Measurements from ENCODE around the gene LONRF2.

LONRF2 gene

DNA sequence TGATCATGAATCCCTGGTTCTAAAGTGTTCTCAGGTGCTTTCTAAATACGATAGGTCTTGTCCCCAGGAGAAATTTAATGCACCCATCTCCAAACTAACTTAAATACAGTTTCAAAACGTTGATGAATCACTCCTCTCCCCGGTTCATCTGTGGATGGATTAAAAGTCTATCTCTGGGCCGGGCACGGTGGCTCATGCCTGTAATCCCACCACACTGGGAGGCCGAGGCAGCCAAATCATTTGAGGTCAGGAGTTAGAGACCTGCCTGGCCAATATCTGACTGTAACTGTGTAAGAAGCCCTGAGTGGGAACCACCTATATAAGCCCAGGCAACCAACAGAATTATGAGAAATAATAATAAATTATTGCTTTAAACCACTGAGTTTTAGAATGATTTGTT lies 78.7 kb downstream of the LONRF2 start:
- H3K4me1 Mint-ChIP-seq = peaks cover 49% of the 10 kb centered on the region
- peaks cover 14% of the 10 kb centered on the region for H3K27me3 Mint-ChIP-seq (ENCODE audit: low read depth)
- H3K4me3 Mint-ChIP-seq = no peak overlapping the region
- H3K36me3 Mint-ChIP-seq (ENCODE audit: low read depth) = no peaks in the 10 kb centered on the region
- no peak for TF ChIP-seq CTCF (IDR thresholded peaks at IDR 0.05; ENCODE audit: unreplicated experiment in 3 of 3)
- H3K9me3 Mint-ChIP-seq = no peaks in the 10 kb centered on the region
- peak overlapping the region in 2 of 3 experiments; percentile 79 to 83 for H3K27ac Mint-ChIP-seq

- peak overlapping the region; percentile 47 to 83 (median 79) for H3K27ac Mint-ChIP-seq
- H3K27me3 Mint-ChIP-seq (ENCODE audit: low read depth) = peaks cover 14% of the 10 kb centered on the region
- H3K4me1 Mint-ChIP-seq = peaks cover 49% of the 10 kb centered on the region
- no peak overlapping the region for H3K4me3 Mint-ChIP-seq
- peak; percentile 82 to 90 (median 88) for TF ChIP-seq CTCF (IDR thresholded peaks at IDR 0.05; ENCODE audit: unreplicated experiment in 3 of 3)
- H3K36me3 Mint-ChIP-seq (ENCODE audit: low read depth) = no peaks in the 10 kb centered on the region
- no peaks in the 10 kb centered on the region for H3K9me3 Mint-ChIP-seq
These were observed 79.2 kb downstream of the LONRF2 start for GRCh38 chr2:100242891-100243619.

DNA sequence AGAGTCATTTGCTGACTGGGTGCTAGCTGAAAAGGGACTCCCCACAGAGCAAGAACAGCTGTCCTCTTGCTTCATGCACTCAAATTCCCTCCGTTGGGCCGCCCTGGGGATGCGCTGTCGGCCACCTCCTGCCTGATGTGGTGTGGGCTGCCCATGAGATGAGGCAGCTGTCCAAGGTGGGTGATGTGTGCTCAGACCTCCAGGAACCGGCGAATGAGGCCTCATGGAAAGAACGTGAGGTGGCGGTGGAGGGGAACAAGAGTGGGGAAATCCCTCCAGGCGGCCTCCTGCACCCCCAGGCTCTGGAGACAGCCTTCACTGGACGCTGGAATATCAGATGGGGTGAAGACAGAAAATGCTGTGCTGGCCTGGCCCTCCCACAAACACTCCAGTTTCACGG lies 79.8 kb downstream of the LONRF2 start:
- Mint-ChIP-seq H3K27ac (peak overlapping the region; percentile 47 to 83 (median 79)), H3K4me3 (peak overlapping the region in 1 of 3 experiments; percentile 29), H3K4me1 (peaks cover 50% of the 10 kb centered on the region), H3K36me3 (ENCODE audit: low read depth) (no peaks in the 10 kb centered on the region), H3K9me3 (no peaks in the 10 kb centered on the region), H3K27me3 (ENCODE audit: low read depth) (peaks cover 14% of the 10 kb centered on the region)
- TF ChIP-seq CTCF (IDR thresholded peaks at IDR 0.05; ENCODE audit: unreplicated experiment in 3 of 3) = no peak

- peak overlapping the region in 2 of 3 experiments; percentile 27 to 83 for H3K27ac Mint-ChIP-seq
- no peaks in the 10 kb centered on the region for H3K36me3 Mint-ChIP-seq (ENCODE audit: low read depth)
- peaks cover 54% of the 10 kb centered on the region for H3K4me1 Mint-ChIP-seq
- H3K9me3 Mint-ChIP-seq = no peaks in the 10 kb centered on the region
- H3K4me3 Mint-ChIP-seq = no peak overlapping the region
- H3K27me3 Mint-ChIP-seq (ENCODE audit: low read depth) = peaks cover 11% of the 10 kb centered on the region
- no peak for TF ChIP-seq CTCF (IDR thresholded peaks at IDR 0.05; ENCODE audit: unreplicated experiment in 3 of 3)
These were observed 81.1 kb downstream of the LONRF2 start for GRCh38 chr2:100241236-100241635.

DNA sequence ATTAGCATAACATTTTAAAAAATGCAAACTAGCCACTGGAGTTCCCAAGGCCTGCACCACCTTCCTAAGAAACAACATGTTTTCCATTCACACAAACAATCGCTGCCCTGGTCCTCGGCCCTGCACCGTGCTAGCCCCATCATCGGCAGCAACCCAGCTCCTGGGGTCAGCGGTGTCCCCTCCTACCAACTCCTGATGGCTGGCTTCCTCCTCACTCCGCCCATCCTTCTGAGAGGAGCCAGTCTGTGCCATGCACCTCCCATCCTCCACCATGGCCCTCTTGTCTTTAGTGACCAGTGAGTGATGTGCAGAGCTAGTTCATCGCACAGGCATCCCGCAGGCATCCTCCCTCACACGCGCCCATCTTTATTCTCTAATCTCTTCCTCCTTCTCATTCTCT lies 81.9 kb downstream of the LONRF2 start:
- peak overlapping the region; percentile 5 to 79 (median 27) for H3K27ac Mint-ChIP-seq
- peak overlapping the region in 1 of 3 experiments; percentile 31 for H3K4me3 Mint-ChIP-seq
- H3K4me1 Mint-ChIP-seq = peaks cover 57% of the 10 kb centered on the region
- H3K27me3 Mint-ChIP-seq (ENCODE audit: low read depth) = peaks cover 9% of the 10 kb centered on the region
- H3K36me3 Mint-ChIP-seq (ENCODE audit: low read depth) = no peaks in the 10 kb centered on the region
- no peaks in the 10 kb centered on the region for H3K9me3 Mint-ChIP-seq
- TF ChIP-seq CTCF (IDR thresholded peaks at IDR 0.05; ENCODE audit: unreplicated experiment in 3 of 3) = no peak
